HG02588 (cell line): ENCODE results near the gene INS.
"Not testable (repeated sequence)": the region's sequence is repeated elsewhere in the genome, so short reads cannot be mapped to it uniquely, and the experiment has no call there.

Source experiments
- ATAC-seq: cut with Tn5 transposase; IDR thresholded peaks from one replicate; pipeline ENCODE4 v1.9.1; 2021; ENCODE audit warnings: mild to moderate bottlenecking, moderate library complexity; ENCODE audit not compliant: unreplicated experiment

INS gene

GRCh38 chr11:2182692-2183474, 21.9 kb upstream of the INS start:
- no peak for ATAC-seq

GRCh38 chr11:2182075-2182474, 21.1 kb upstream of the INS start:
- no peak for ATAC-seq

GRCh38 chr11:2180789-2181370, 19.9 kb upstream of the INS start:
- ATAC-seq, result no peak

- no peak for ATAC-seq
Measured at GRCh38 chr11:2180347-2180746, 19.3 kb upstream of the INS start.

GRCh38 chr11:2179516-2179915, 18.5 kb upstream of the INS start:
- ATAC-seq, result no peak

GRCh38 chr11:2178906-2179494, 18.0 kb upstream of the INS start:
- ATAC-seq, result no peak

GRCh38 chr11:2178055-2178773, 17.2 kb upstream of the INS start:
- not testable (repeated sequence) for ATAC-seq

- ATAC-seq, result no peak
Measured at GRCh38 chr11:2177076-2177475, 16.1 kb upstream of the INS start.

GRCh38 chr11:2176389-2176900, 15.4 kb upstream of the INS start:
- ATAC-seq, result no peak

GRCh38 chr11:2175659-2176058, 14.7 kb upstream of the INS start:
- no peak for ATAC-seq

- no peak for ATAC-seq
Measured at GRCh38 chr11:2174361-2174760, 13.4 kb upstream of the INS start.

- ATAC-seq, result no peak
Measured at GRCh38 chr11:2173761-2174160, 12.8 kb upstream of the INS start.

- no peak for ATAC-seq
Measured at GRCh38 chr11:2173150-2173693, 12.2 kb upstream of the INS start.

GRCh38 chr11:2172676-2173075, 11.7 kb upstream of the INS start:
- ATAC-seq, result no peak

GRCh38 chr11:2171591-2172003, 10.6 kb upstream of the INS start, which contains the start of gene TH:
TSS of gene TH (minus strand) at chr11:2171815. CDS start at chr11:2171786, 29 bp downstream.
- ATAC-seq, result no peak

- ATAC-seq, result no peak
Measured at GRCh38 chr11:2169626-2170570, 8.9 kb upstream of the INS start.

- ATAC-seq, result no peak
Measured at GRCh38 chr11:2169005-2169378, 8.0 kb upstream of the INS start.

GRCh38 chr11:2168286-2169004, 7.4 kb upstream of the INS start:
- no peak for ATAC-seq
